Colonic mucosa (tissue), 4 donors: Measurements from ENCODE around the gene CYGB. TPM values are rescaled to one million over a fixed set of nuclear protein-coding genes. Genes with fewer than 3 reads are reported as not detected.

ENCODE experiments used
- DNase-seq: peaks from one replicate; pipeline ENCODE4 v3.0.0-alpha.2; 2020
- H3K27ac ChIP-seq: fragments of 200-600 bp; one replicate; pipeline ENCODE4 v1.8.0; 2021
- H3K27me3 ChIP-seq: fragments of 200-600 bp; one replicate; pipeline ENCODE4 v1.8.0; 2021
- H3K36me3 ChIP-seq: fragments of 200-600 bp; one replicate; pipeline ENCODE4 v1.8.0; 2021
- H3K4me1 ChIP-seq: fragments of 200-600 bp; one replicate; pipeline ENCODE4 v1.8.0; 2021; ENCODE audit warnings: mild to moderate bottlenecking
- H3K4me3 ChIP-seq: fragments of 200-600 bp; one replicate; pipeline ENCODE4 v1.8.0; 2021
- H3K9ac ChIP-seq, 2 donors: one replicate each; pipeline ENCODE4 v1.7.0; 2013; ENCODE audit warnings: control low read depth in 2 of 2, low read depth in 2 of 2, low read length in 2 of 2
- H3K9me3 ChIP-seq: fragments of 200-600 bp; one replicate; pipeline ENCODE4 v1.8.0; 2021
- CTCF ChIP-seq: fragments of 200-600 bp; IDR thresholded peaks from one replicate; pipeline ENCODE4 v1.8.0; 2022; ENCODE audit warnings: antibody characterized with exemption, mild to moderate bottlenecking
- intact Hi-C: fragments of 100-400 bp; cut with DNase I; formaldehyde crosslinking; loops from one replicate; pipeline ENCODE4 v1.14.1; 2022
- total RNA-seq, 2 donors: library from RNA; stranded (reverse); fragmentation: NEBNext Ultra II Directional in 1 of 2; extraction: Animal tissue kit (Norgen Biotek cat#: 25700) in 1 of 2; gene quantifications; one replicate each; pipeline ENCODE4 v1.2.1, GENCODE V29; 2021
- donor health status: healthy.
- donor health status: DM: no; HTN: no; CAD: no.
- donor health status: DM: no; HTN: no; CAD: no.

Gene CYGB
- total RNA-seq, 2 donors from 2014 or later, result 4.7 to 9.9 TPM

- no peak overlapping the region for H3K27ac ChIP-seq
- intact Hi-C loops, result loop anchor here (10.0 kb wide), 2 partner anchors 131 to 161 kb away; partner anchors contain the start of gene MXRA7
- no peak for TF ChIP-seq CTCF
- no peaks in the 10 kb centered on the region for H3K27me3 ChIP-seq
- H3K9me3 ChIP-seq, result no peaks in the 10 kb centered on the region
- H3K4me1 ChIP-seq, result no peaks in the 10 kb centered on the region
- no peak for DNase-seq
- H3K4me3 ChIP-seq, result no peak overlapping the region
- H3K9ac ChIP-seq, result no peak overlapping the region
- no peaks in the 10 kb centered on the region for H3K36me3 ChIP-seq
These were observed 15.8 kb upstream of the CYGB start for GRCh38 chr17:76553178-76553908.

GRCh38 chr17:76551685-76552084 lies 14.2 kb upstream of the CYGB start:
- no peak for DNase-seq
- Histone ChIP-seq H3K9ac (no peak overlapping the region), H3K27me3 (no peaks in the 10 kb centered on the region), H3K4me3 (no peak overlapping the region), H3K27ac (no peak overlapping the region), H3K9me3 (no peaks in the 10 kb centered on the region), H3K36me3 (no peaks in the 10 kb centered on the region), H3K4me1 (no peaks in the 10 kb centered on the region)
- TF ChIP-seq CTCF, result no peak
- intact Hi-C loops, result loop anchor here (10.0 kb wide), 2 partner anchors 133 to 163 kb away; partner anchors contain the start of gene MXRA7

- H3K9ac ChIP-seq, result no peak overlapping the region
These were observed 13.5 kb upstream of the CYGB start for GRCh38 chr17:76550712-76551615.

GRCh38 chr17:76549539-76549938 lies 12.0 kb upstream of the CYGB start:
- Histone ChIP-seq H3K9me3 (no peaks in the 10 kb centered on the region), H3K4me3 (no peak overlapping the region), H3K4me1 (no peaks in the 10 kb centered on the region), H3K27me3 (no peaks in the 10 kb centered on the region), H3K36me3 (no peaks in the 10 kb centered on the region), H3K27ac (no peak overlapping the region), H3K9ac (no peak overlapping the region)
- DNase-seq, result no peak
- TF ChIP-seq CTCF, result no peak
- intact Hi-C loops, result no loop called here

More at GRCh38 chr17:76550712-76551615, 13.5 kb upstream of the CYGB start:
- H3K4me1 ChIP-seq, result no peaks in the 10 kb centered on the region
- no peak overlapping the region for H3K27ac ChIP-seq
- intact Hi-C loops, result loop anchor here (10.0 kb wide), 2 partner anchors 134 to 164 kb away; partner anchors contain the start of gene MXRA7
- H3K9me3 ChIP-seq, result no peaks in the 10 kb centered on the region
- H3K27me3 ChIP-seq, result no peaks in the 10 kb centered on the region
- no peak overlapping the region for H3K4me3 ChIP-seq
- no peaks in the 10 kb centered on the region for H3K36me3 ChIP-seq
- no peak for TF ChIP-seq CTCF
- DNase-seq, result no peak

GRCh38 chr17:76549215-76549518 lies 11.7 kb upstream of the CYGB start:
- Histone ChIP-seq H3K4me1 (no peaks in the 10 kb centered on the region), H3K27ac (no peak overlapping the region), H3K9me3 (no peaks in the 10 kb centered on the region), H3K4me3 (no peak overlapping the region), H3K36me3 (no peaks in the 10 kb centered on the region), H3K9ac (no peak overlapping the region), H3K27me3 (no peaks in the 10 kb centered on the region)
- intact Hi-C loops, result no loop called here
- no peak for TF ChIP-seq CTCF
- no peak for DNase-seq
